Right atrium auricular region (tissue), 2 donors: ENCODE measurements around the gene PRR35. TPM values are rescaled to one million over a fixed set of nuclear protein-coding genes. Genes with fewer than 3 reads are reported as not detected.

ENCODE experiments used
- DNase-seq: peaks from one replicate; pipeline ENCODE4 v3.0.0-alpha.2; 2019; ENCODE audit warnings: low spot score
- H3K27ac ChIP-seq, 2 donors: fragments of 200-600 bp; sonication (generic); 1 replicate in 1 of 2; 2 replicates in 1 of 2; pipeline ENCODE4 v1.5.1; 2016 to 2019
- H3K27me3 ChIP-seq, 2 donors: fragments of 200-600 bp; sonication (generic); one replicate each; pipeline versions ENCODE4 v1.5.1 to v1.6.0; 2017 to 2019
- H3K36me3 ChIP-seq: fragments of 200-600 bp; sonication (generic); one replicate; pipeline ENCODE4 v1.5.1; 2016
- H3K4me1 ChIP-seq, 2 donors: fragments of 200-600 bp; sonication (generic); one replicate each; pipeline versions ENCODE4 v1.5.1 to v1.6.0; 2017 to 2019
- H3K4me3 ChIP-seq, 2 donors: fragments of 200-600 bp; sonication (generic); 1 replicate in 1 of 2; 2 replicates in 1 of 2; pipeline ENCODE4 v1.5.1; 2017 to 2019; ENCODE audit warnings: mild to moderate bottlenecking in 1 of 2, moderate library complexity in 1 of 2
- H3K9me3 ChIP-seq, 2 donors: fragments of 200-600 bp; sonication (generic); one replicate each; pipeline ENCODE4 v1.5.1; 2019
- total RNA-seq, 2 donors: library from RNA; depleted of rRNA; stranded (reverse); fragments of >200 nt; gene quantifications; one replicate each; pipeline ENCODE4 v1.1.0, GENCODE V29; 2016
- TF ChIP-seq, protein P1 (sequence below), 2 donors: fragments of 200-600 bp; sonication (generic); IDR thresholded peaks; one replicate each; pipeline ENCODE4 v1.5.1; 2019; ENCODE audit warnings: antibody characterized with exemption in 2 of 2

Gene PRR35
- total RNA-seq, 2 donors from 2014 or later, result not detected

DNA sequence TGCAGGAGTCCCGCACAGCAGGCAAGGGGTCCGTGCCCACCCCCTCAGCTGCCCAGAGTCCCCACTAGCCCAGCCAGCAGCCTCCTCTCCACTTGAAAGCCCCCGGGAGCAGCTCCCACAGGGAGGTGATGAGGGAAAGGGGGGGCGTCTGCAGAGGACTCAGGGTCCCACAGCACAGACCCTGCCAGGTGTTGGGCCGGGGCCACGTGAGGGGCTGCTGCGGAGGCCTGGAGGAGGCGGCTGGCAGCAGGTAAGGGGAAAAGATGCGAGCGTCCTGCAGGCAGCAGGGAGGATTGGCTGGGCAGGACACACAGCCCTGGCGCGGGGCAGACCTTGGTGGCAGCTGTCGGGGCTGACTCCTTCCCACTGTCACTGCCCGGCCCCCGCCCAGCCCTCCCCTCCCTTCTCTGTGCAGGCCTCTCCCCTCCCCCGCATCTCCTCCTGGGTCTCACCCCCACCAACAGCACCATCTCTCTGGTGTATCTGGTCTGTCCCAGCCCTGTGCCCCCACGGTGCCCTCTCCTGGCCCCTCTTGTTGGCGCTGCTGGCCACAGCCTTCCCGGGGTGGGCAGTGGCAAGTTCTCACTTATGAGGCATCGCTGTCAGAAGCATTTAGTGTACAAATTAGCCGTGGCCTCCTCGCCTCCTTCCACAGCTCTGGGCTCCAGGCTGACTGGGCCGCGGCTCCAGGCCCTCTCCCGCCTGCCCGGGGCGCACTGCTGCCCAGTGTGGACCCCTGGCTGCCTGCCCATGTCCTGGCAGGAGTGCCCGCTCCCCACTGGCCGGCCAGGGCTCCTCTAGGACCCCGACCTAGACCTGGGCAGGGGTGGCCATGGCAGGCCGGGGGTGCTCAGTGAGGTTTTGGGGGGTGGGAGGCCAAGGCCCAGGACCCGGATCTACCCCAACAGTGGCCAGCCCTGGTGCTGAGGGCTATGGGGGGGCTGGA lies 4.4 kb upstream of the PRR35 start:
- H3K36me3 ChIP-seq, result peaks cover 23% of the 10 kb centered on the region
- peaks cover 0 to 14% of the 10 kb centered on the region in 2 donors for H3K4me1 ChIP-seq
- no peak overlapping the region for H3K4me3 ChIP-seq
- TF ChIP-seq, protein P1, sequence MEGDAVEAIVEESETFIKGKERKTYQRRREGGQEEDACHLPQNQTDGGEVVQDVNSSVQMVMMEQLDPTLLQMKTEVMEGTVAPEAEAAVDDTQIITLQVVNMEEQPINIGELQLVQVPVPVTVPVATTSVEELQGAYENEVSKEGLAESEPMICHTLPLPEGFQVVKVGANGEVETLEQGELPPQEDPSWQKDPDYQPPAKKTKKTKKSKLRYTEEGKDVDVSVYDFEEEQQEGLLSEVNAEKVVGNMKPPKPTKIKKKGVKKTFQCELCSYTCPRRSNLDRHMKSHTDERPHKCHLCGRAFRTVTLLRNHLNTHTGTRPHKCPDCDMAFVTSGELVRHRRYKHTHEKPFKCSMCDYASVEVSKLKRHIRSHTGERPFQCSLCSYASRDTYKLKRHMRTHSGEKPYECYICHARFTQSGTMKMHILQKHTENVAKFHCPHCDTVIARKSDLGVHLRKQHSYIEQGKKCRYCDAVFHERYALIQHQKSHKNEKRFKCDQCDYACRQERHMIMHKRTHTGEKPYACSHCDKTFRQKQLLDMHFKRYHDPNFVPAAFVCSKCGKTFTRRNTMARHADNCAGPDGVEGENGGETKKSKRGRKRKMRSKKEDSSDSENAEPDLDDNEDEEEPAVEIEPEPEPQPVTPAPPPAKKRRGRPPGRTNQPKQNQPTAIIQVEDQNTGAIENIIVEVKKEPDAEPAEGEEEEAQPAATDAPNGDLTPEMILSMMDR (IDR thresholded peaks at IDR 0.05), result no peak
- H3K27ac ChIP-seq, result no peak overlapping the region
- H3K27me3 ChIP-seq, result peaks cover 1 to 9% of the 10 kb centered on the region in 2 donors
- H3K9me3 ChIP-seq, result no peaks in the 10 kb centered on the region
- no peak for DNase-seq

DNA sequence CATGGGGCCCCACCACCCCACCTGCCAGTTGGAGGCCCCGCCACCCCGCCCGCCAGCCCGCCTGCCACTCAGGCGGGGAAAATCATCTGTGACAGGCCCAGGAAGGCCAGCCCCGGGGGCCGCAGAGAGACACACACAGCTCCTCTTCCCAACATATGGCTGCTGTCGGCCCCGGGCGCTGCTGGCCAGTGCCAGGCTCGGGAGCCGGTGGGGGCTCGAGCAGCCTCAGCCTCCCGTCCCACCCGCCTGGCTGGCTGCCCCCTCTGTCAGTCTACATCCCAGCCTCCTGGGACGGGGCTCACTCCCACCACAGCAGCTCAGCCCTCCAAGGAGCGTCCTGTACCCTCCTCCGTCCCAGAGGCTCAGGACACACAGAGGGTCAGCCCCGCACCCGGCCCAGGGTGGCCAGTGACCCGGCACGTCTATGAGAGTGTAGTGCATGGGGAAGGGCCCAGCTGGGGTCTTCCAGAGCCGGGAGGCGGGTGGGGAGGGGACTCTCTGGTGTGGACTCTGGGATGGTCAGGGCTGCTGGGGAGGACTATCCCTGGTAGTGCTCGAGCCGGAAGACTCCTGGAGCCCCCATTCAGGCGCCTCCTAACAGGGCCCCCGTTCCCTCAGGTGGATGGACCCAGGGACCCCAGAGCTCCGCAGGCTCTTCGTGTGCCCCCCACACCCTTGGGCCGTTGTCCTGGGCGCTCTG lies 3.6 kb upstream of the PRR35 start:
- DNase-seq, result no peak
- Histone ChIP-seq H3K27me3 (peaks cover 9 to 16% of the 10 kb centered on the region in 2 donors), H3K4me3 (no peak overlapping the region), H3K36me3 (peaks cover 20% of the 10 kb centered on the region), H3K9me3 (no peaks in the 10 kb centered on the region), H3K4me1 (peaks cover 0 to 14% of the 10 kb centered on the region in 2 donors), H3K27ac (no peak overlapping the region)
- TF ChIP-seq, protein P1 (IDR thresholded peaks at IDR 0.05), result no peak

DNA sequence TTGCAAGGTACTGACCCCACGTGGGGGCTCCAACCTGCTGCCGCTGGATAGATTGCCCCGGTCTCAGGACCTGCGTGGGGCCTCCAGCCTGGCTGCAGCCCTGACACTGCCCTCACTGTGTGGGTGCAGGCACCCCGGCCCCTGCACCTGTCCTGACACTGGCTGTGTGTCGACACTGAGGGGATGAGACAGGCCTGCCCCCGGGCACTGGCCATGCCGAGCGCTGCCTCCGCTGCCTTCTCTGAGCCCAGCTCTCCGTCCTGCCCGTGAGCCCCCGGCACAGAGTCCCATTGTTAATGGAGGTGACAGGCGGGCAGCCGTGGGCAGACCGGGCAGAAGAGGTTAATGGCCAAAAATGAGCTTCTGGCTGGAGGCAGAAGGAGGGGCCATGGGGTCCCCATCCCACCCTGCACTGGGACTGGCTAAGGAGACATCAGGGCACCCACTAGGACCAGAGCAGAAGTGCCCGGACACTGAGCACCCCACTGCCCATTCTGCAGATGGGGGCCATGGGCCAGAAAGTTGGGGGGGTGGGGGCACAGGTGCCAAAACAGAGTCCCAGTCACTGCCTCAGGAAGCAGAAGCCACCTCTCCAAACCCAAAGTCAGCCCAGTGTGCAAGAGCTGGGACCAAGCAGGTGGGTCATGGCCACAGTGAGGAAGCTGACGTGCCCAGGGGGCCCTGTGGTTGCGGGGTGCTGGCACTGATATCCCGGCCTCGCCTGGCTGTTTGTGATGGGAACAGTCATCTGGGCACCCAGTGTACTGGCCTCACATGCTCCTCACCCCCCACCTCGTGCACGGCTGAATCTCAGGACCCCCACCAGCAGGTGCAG lies 2.5 kb upstream of the PRR35 start:
- Histone ChIP-seq H3K36me3 (peaks cover 9% of the 10 kb centered on the region), H3K27me3 (peaks cover 9 to 16% of the 10 kb centered on the region in 2 donors), H3K4me1 (peaks cover 0 to 14% of the 10 kb centered on the region in 2 donors), H3K9me3 (no peaks in the 10 kb centered on the region), H3K4me3 (no peak overlapping the region), H3K27ac (no peak overlapping the region)
- TF ChIP-seq, protein P1 (IDR thresholded peaks at IDR 0.05), result no peak
- DNase-seq, result no peak

DNA sequence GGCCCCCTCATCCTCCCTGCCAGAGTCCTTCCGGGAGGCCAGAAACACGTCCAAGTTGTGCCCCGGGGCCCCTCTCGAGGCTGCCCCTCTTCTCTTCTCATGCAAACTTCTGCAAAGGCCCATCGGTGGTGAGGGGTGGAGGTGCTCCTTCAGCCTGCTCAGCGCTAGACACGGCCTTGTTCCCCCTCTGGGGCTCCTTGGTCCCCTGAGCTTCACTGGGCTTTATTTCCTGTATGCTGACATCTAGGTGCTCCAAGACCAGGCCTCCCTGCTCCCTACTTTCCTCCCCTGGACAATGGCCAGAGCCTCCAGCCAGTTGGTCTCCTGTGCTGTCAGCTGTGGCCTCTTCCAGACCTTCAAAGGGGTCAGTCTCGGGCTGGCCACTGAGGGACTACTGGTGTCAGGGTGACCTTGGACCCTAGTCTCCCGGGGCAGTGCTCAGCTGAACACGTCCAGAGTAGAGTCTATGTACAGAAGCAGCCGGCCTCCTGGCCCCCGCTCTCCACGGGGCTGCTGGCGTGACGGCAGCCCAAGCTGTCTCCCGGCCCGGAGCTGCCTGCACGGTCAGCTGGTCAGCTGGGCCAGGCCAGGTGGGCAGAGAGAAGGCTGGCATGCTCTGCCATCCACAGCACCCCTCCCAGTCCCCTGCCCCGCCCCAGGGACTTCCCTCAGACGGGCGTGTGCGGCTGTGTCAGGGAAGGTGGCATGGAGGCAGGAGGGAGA lies 1.7 kb upstream of the PRR35 start:
- Histone ChIP-seq H3K27ac (no peak overlapping the region), H3K4me3 (no peak overlapping the region), H3K4me1 (peaks cover 0 to 14% of the 10 kb centered on the region in 2 donors), H3K9me3 (no peaks in the 10 kb centered on the region), H3K36me3 (peaks cover 5% of the 10 kb centered on the region), H3K27me3 (peaks cover 9 to 16% of the 10 kb centered on the region in 2 donors)
- no peak for DNase-seq
- TF ChIP-seq, protein P1 (IDR thresholded peaks at IDR 0.05), result no peak

DNA sequence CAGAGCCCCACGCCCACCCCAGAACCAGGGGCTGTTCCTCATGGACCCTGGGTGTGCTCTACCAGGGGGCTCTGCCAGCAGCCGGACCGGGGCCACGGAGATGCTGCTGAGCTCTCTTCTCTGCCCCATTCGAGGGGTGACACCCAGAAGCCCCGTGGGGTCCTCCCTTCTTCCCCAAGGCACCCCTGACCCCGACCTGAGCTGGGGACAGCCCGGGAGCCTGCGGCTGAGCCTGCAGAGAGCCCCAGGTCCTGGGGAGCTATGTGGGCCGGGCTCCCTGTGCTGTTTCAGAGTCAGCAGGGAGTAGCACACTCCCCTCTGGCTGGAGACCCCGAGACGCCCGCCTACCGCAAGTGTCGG lies 1.2 kb upstream of the PRR35 start:
- no peak for DNase-seq
- Histone ChIP-seq H3K9me3 (no peaks in the 10 kb centered on the region), H3K27ac (no peak overlapping the region), H3K4me3 (no peak overlapping the region), H3K4me1 (peaks cover 0 to 14% of the 10 kb centered on the region in 2 donors), H3K36me3 (no peaks in the 10 kb centered on the region), H3K27me3 (peaks cover 9 to 16% of the 10 kb centered on the region in 2 donors)
- TF ChIP-seq, protein P1 (IDR thresholded peaks at IDR 0.05), result no peak
